ENCODE data around the gene SLC25A18. TPM values are rescaled to one million over a fixed set of nuclear protein-coding genes. Genes with fewer than 3 reads are reported as not detected.
"Not testable (repeated sequence)": the region's sequence is repeated elsewhere in the genome, so short reads cannot be mapped to it uniquely, and the experiment has no call there.

Gene SLC25A18
- total and polyA plus RNA-seq, 10 of the 15 experiments (the other 5 are each of a cell fraction or from before 2014, with no cell fraction given) = 0.03 to 0.09 TPM; not detected in 8

DNA sequence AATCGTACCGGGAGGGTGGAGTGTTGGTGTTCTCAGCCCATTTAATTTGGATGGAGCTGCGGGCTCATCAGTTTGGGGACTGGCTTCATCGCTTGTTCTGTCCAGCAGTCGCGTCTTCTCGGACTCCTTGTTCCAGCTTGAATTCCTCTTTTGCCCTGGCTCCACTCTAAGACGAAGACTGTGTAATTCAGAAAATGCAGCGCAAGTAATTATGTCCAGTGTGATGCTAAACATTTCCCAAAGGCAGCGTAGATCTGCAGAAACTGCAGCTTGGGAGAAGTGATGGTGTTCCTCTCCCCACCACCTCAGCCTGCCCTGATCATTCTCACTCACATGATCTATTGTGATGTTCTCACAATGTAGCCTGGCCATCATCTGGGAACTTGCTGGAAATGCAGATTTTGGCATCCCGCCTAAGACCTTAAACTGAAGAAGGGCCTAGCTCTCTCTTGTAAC, 666 bp downstream of the SLC25A18 start (continued):
- TF ChIP-seq, protein P1, sequence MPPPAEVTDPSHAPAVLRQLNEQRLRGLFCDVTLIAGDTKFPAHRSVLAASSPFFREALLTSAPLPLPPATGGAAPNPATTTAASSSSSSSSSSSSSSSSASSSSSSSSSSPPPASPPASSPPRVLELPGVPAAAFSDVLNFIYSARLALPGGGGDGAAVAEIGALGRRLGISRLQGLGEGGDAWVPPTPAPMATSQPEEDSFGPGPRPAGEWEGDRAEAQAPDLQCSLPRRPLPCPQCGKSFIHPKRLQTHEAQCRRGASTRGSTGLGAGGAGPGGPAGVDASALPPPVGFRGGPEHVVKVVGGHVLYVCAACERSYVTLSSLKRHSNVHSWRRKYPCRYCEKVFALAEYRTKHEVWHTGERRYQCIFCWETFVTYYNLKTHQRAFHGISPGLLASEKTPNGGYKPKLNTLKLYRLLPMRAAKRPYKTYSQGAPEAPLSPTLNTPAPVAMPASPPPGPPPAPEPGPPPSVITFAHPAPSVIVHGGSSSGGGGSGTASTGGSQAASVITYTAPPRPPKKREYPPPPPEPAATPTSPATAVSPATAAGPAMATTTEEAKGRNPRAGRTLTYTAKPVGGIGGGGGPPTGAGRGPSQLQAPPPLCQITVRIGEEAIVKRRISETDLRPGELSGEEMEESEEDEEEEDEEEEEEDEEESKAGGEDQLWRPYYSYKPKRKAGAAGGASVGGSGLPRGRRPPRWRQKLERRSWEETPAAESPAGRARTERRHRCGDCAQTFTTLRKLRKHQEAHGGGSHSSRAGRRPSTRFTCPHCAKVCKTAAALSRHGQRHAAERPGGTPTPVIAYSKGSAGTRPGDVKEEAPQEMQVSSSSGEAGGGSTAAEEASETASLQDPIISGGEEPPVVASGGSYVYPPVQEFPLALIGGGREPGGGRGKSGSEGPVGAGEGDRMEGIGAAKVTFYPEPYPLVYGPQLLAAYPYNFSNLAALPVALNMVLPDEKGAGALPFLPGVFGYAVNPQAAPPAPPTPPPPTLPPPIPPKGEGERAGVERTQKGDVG (CRISPR knock-in tag; IDR thresholded peaks at IDR 0.05) = no peak

DNA sequence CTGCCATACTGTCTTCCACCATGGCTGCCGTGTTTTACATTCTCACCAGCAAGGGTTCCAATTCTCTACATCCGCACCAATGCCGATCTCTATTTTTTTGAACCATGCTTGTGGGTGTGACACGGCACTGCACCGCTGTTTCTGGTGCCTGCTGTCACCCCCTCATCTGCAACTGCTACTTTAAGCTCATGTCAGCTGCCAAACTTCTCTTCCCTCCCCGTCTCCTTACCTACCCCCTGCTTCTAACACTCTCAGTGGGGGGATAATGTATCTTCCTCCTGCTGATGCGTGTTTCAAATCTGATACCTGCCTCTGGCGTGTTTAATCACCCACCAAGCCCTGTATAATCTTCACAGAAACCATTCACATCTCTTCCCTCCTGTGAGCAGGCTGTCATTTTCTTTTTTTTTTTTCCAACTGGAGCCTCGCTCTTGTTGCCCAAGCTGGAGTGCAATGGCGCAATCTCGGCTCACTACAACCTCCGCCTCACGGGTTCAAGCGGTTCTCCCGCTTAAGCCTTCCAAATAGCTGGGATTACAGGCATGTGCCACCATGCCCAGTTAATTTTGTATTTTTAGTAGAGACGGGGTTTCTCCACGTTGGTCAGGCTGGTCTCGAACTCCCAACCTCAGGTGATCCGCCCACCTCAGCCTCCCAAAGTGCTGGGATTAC, 2.9 kb downstream of the SLC25A18 start:
- FAIRE-seq; SMC1A ChIA-PET (ENCODE audit: uncharacterized antibody, unreplicated experiment): not testable (repeated sequence)

More for the DNA sequence above, 2.9 kb downstream of the SLC25A18 start:
- H3K9ac ChIP-seq (ENCODE audit: control insufficient read depth, insufficient read depth, low read length); H2AFZ ChIP-seq (ENCODE audit: control insufficient read depth, low read depth, low read length); ATAC-seq; H3K4me3 ChIP-seq; DNase-seq (ENCODE audit: low read depth, low spot score); H3K79me2 ChIP-seq (ENCODE audit: control insufficient read depth, insufficient read depth, low read length); in situ Hi-C loops (cut with MboI); POLR2A ChIA-PET; H3K4me1 ChIP-seq (ENCODE audit: control insufficient read depth, insufficient read depth, low read length); H3K36me3 ChIP-seq (ENCODE audit: control insufficient read depth in 2 of 2, insufficient read depth in 2 of 2, low read length in 1 of 2); BruUV-seq (replicated peaks); intact Hi-C loops (cut with micrococcal nuclease; ENCODE audit: unreplicated experiment); RAD21 ChIA-PET (ENCODE audit: unreplicated experiment); H3K27me3 ChIP-seq (replicated peaks in 1 of 2; ENCODE audit: control insufficient read depth in 2 of 2, insufficient read depth in 2 of 2, low read length in 1 of 2); H3K9me3 ChIP-seq (replicated peaks; ENCODE audit: control insufficient read depth, insufficient read depth, low read length); H3K4me2 ChIP-seq (ENCODE audit: control insufficient read depth, insufficient read depth); CTCF ChIA-PET; H4K20me1 ChIP-seq (ENCODE audit: control insufficient read depth, insufficient read depth); H3K27ac ChIP-seq (ENCODE audit: control insufficient read depth, insufficient read depth): not testable (repeated sequence)
- 59% methylated on average over 19 of the region's 19 CpGs for WGBS (ENCODE audit: insufficient coverage, insufficient replicate concordance, low lambda C conversion rate, missing lambda C conversion rate)
